Mesenchymal stem cell (in vitro differentiated cells and primary cell): ENCODE results near the gene BCO2.
A peak's percentile ranks its signal among the peaks of the same experiment; 100 is the strongest.

Experiments used
- DNase-seq: peaks from one replicate; pipeline ENCODE4 v3.0.0-alpha.2; 2013
- H2AFZ ChIP-seq: one replicate; pipeline ENCODE4 v1.6.1; 2013; ENCODE audit warnings: low read depth, mild to moderate bottlenecking, control low read depth, inconsistent platforms, low read length, moderate library complexity
- H2AK5ac ChIP-seq: 2 replicates; pipeline ENCODE4 v1.6.1; 2013; ENCODE audit warnings: low read length, moderate library complexity, mild to moderate bottlenecking, inconsistent platforms; ENCODE audit not compliant: severe bottlenecking
- H2BK120ac ChIP-seq: one replicate; pipeline ENCODE4 v1.6.1; 2013; ENCODE audit warnings: low read depth, mild to moderate bottlenecking, inconsistent platforms, low read length, moderate library complexity
- H2BK12ac ChIP-seq, 2 experiments: one replicate each; pipeline ENCODE4 v1.6.1; 2013; ENCODE audit warnings: inconsistent platforms in 2 of 2, low read length in 2 of 2, mild to moderate bottlenecking in 2 of 2, moderate library complexity in 2 of 2, control low read depth in 1 of 2
- H2BK15ac ChIP-seq: one replicate; pipeline ENCODE4 v1.6.1; 2013; ENCODE audit warnings: mild to moderate bottlenecking, low read depth, inconsistent platforms; ENCODE audit not compliant: poor library complexity, severe bottlenecking
- H2BK5ac ChIP-seq: 2 replicates; pipeline ENCODE4 v1.6.1; 2013; ENCODE audit warnings: low read depth, mild to moderate bottlenecking, low read length, control low read depth, inconsistent platforms; ENCODE audit not compliant: poor library complexity, severe bottlenecking
- H3K14ac ChIP-seq, 2 experiments: one replicate each; pipeline ENCODE4 v1.6.1; 2013; ENCODE audit warnings: inconsistent platforms in 2 of 2, low read length in 2 of 2, control low read depth in 1 of 2, mild to moderate bottlenecking in 1 of 2, moderate library complexity in 1 of 2
- H3K18ac ChIP-seq, 2 experiments: one replicate each; pipeline ENCODE4 v1.6.1; 2013; ENCODE audit warnings: inconsistent platforms in 2 of 2, low read length in 2 of 2, control low read depth in 1 of 2, low read depth in 1 of 2, mild to moderate bottlenecking in 1 of 2
- H3K23ac ChIP-seq, 2 experiments: one replicate each; pipeline ENCODE4 v1.6.1; 2013; ENCODE audit warnings: inconsistent platforms in 2 of 2, low read length in 2 of 2, mild to moderate bottlenecking in 2 of 2, moderate library complexity in 2 of 2, control low read depth in 1 of 2
- H3K27ac ChIP-seq: 2 replicates; pipeline ENCODE4 v1.5.1; 2013; ENCODE audit warnings: mild to moderate bottlenecking, moderate library complexity, low read length, control low read depth, inconsistent platforms; ENCODE audit not compliant: poor library complexity, severe bottlenecking
- H3K27me3 ChIP-seq, 2 experiments: 2 replicates each; pipeline versions ENCODE4 v1.6.1 to v1.7.0; 2013; ENCODE audit warnings: low read length in 2 of 2, mild to moderate bottlenecking in 2 of 2, moderate library complexity in 2 of 2, control low read depth in 1 of 2, inconsistent platforms in 1 of 2; ENCODE audit not compliant: control insufficient read depth in 1 of 2, insufficient read depth in 1 of 2
- H3K36me3 ChIP-seq, 2 experiments: 2 replicates each; pipeline versions ENCODE4 v1.6.1 to v1.7.0; 2013; ENCODE audit warnings: low read length in 2 of 2, control low read depth in 1 of 2, inconsistent platforms in 1 of 2, low read depth in 1 of 2, mild to moderate bottlenecking in 1 of 2; ENCODE audit not compliant: insufficient read depth in 2 of 2, control insufficient read depth in 1 of 2
- H3K4ac ChIP-seq, 2 experiments: one replicate each; pipeline ENCODE4 v1.6.1; 2013; ENCODE audit warnings: inconsistent platforms in 2 of 2, low read length in 2 of 2, mild to moderate bottlenecking in 2 of 2, moderate library complexity in 2 of 2, control low read depth in 1 of 2, low read depth in 1 of 2
- H3K4me1 ChIP-seq: 2 replicates; pipeline ENCODE4 v1.6.1; 2013; ENCODE audit warnings: low read depth, low read length, control low read depth; ENCODE audit not compliant: control insufficient read depth, insufficient read depth
- H3K4me2 ChIP-seq: 2 replicates; pipeline ENCODE4 v1.6.1; 2013; ENCODE audit warnings: low read length, mild to moderate bottlenecking, inconsistent platforms; ENCODE audit not compliant: poor library complexity, severe bottlenecking
- H3K4me3 ChIP-seq, 2 experiments: 2 replicates each; pipeline versions ENCODE4 v1.5.1 to v1.7.0; 2013; ENCODE audit warnings: low read length in 2 of 2, mild to moderate bottlenecking in 2 of 2, control low read depth in 1 of 2, low read depth in 1 of 2; ENCODE audit not compliant: insufficient read depth in 1 of 2
- H3K79me1 ChIP-seq: replicated peaks from 2 replicates; pipeline ENCODE4 v1.6.1; 2013; ENCODE audit warnings: mild to moderate bottlenecking, control low read depth, low read length, inconsistent platforms; ENCODE audit not compliant: poor library complexity, severe bottlenecking
- H3K9ac ChIP-seq: 2 replicates; pipeline ENCODE4 v1.7.0; 2013; ENCODE audit warnings: mild to moderate bottlenecking, low read length, moderate library complexity
- H3K9me3 ChIP-seq: 2 replicates; pipeline ENCODE4 v1.7.0; 2013; ENCODE audit warnings: mild to moderate bottlenecking, low read length; ENCODE audit not compliant: control insufficient read depth
- H4K8ac ChIP-seq: one replicate; pipeline ENCODE4 v1.6.1; 2013; ENCODE audit warnings: inconsistent platforms, mild to moderate bottlenecking, low read length, moderate library complexity
- H4K91ac ChIP-seq: one replicate; pipeline ENCODE4 v1.6.1; 2013; ENCODE audit warnings: mild to moderate bottlenecking, low read length, inconsistent platforms
- WGBS: methylation state at CpG from one replicate; pipeline ENCODE4 v1.1.7; 2013; ENCODE audit warnings: mixed read lengths; 5-methylcytosine and 5-hydroxymethylcytosine counted together

The BCO2 gene

GRCh38 chr11:112156153-112156955, 19.0 kb upstream of the BCO2 start:
- Histone ChIP-seq H3K79me1 (no peaks in the 10 kb centered on the region), H3K9me3 (no peaks in the 10 kb centered on the region), H2AK5ac (peak overlapping the region; percentile 47), H3K27me3 (no peaks in the 10 kb centered on the region), H2BK15ac (peak overlapping the region; percentile 73), H3K4ac (no peak overlapping the region), H3K27ac (peak overlapping the region; percentile 30), H3K18ac (peak overlapping the region in 1 of 2 experiments; percentile 28), H4K8ac (peak overlapping the region; percentile 35), H3K4me3 (no peak overlapping the region), H3K9ac (peak overlapping the region; percentile 29), H2BK120ac (no peak overlapping the region), H3K14ac (no peak overlapping the region), H3K36me3 (no peaks in the 10 kb centered on the region), H2BK5ac (no peak overlapping the region), H3K4me1 (peaks cover 9% of the 10 kb centered on the region), H2BK12ac (peak overlapping the region in 1 of 2 experiments; percentile 38), H4K91ac (no peak overlapping the region), H3K23ac (no peak overlapping the region), H2AFZ (no peak overlapping the region), H3K4me2 (no peak overlapping the region)
- no peak for DNase-seq
- WGBS: 90% methylated on average over 4 of the region's 5 CpGs

GRCh38 chr11:112156956-112157766, 18.2 kb upstream of the BCO2 start:
- no peak overlapping the region for H4K8ac ChIP-seq

DNA sequence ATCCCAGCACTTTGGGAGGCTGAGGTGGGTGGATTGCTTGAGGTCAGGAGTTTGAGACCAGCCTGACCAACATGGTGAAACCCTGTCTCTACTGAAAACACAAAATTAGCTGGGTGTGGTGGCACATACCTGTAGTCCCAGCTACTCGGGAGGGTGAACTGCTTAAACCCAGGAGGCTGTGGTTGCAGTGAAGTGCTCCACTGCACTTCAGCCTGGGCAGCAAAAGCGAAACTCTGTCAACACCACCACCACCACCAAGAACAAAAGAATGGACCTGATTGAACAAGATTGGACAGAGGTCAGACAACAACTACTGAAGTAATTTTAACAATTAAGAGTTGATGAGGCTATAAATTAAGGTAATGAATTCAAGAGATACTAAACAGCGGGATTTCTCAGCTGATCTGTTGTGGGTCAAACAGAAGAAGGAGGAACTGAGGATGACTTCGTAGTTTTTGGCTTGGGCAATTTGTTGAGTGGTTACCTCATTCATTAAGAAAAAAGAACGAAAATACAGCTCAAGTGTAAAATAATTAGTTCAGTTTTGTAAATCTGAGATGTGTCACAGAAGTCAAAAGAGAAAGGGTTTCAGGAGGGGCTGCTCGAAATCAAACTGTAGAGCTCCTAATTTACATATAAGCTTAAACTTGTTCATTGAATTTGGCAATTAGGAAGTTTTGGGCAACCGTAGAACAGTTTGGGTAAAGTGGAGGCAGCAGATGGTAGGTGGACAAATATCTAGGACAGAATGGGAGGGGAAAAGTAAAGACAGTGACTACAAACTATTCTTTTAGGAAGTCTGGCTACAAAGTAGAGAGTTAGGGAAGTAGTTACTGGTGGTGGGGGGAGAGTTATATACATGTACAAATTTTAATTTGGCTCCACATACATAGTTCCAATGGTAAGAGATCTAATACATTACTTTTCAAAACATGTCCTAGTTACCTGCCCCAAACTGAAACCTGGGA, 15.9 kb upstream of the BCO2 start:
- H2BK5ac ChIP-seq: peak overlapping the region; percentile 8
- H3K9ac ChIP-seq: no peak overlapping the region
- no peak overlapping the region for H2BK15ac ChIP-seq
- 93% methylated on average over 6 of the region's 7 CpGs for WGBS
- no peak overlapping the region for H3K4me3 ChIP-seq
- H2AFZ ChIP-seq: no peak overlapping the region
- no peaks in the 10 kb centered on the region for H3K27me3 ChIP-seq
- H3K27ac ChIP-seq: no peak overlapping the region
- H3K9me3 ChIP-seq: no peaks in the 10 kb centered on the region
- H3K4me1 ChIP-seq: peaks cover 11% of the 10 kb centered on the region
- H3K18ac ChIP-seq: peak overlapping the region; percentile 33 to 73
- H3K79me1 ChIP-seq: no peaks in the 10 kb centered on the region
- peak overlapping the region; percentile 39 to 71 for H2BK12ac ChIP-seq
- no peak overlapping the region for H3K14ac ChIP-seq
- DNase-seq: no peak
- no peak overlapping the region for H2BK120ac ChIP-seq
- no peaks in the 10 kb centered on the region for H3K36me3 ChIP-seq
- H3K4me2 ChIP-seq: no peak overlapping the region
- no peak overlapping the region for H3K23ac ChIP-seq
- H4K91ac ChIP-seq: no peak overlapping the region
- H2AK5ac ChIP-seq: peak overlapping the region; percentile 89
- H3K4ac ChIP-seq: no peak overlapping the region
- H4K8ac ChIP-seq: no peak overlapping the region

More at GRCh38 chr11:112156956-112157766, 18.2 kb upstream of the BCO2 start:
- Histone ChIP-seq H3K9ac (peak overlapping the region; percentile 39), H2BK15ac (no peak overlapping the region), H2AK5ac (peak overlapping the region; percentile 89), H3K4me3 (no peak overlapping the region), H3K23ac (no peak overlapping the region), H3K36me3 (no peaks in the 10 kb centered on the region), H3K27me3 (no peaks in the 10 kb centered on the region), H2BK5ac (no peak overlapping the region), H4K91ac (no peak overlapping the region), H2BK12ac (peak overlapping the region in 1 of 2 experiments; percentile 77), H3K4me1 (peaks cover 9% of the 10 kb centered on the region), H3K79me1 (no peaks in the 10 kb centered on the region), H3K14ac (no peak overlapping the region), H3K18ac (no peak overlapping the region), H3K9me3 (no peaks in the 10 kb centered on the region), H2AFZ (no peak overlapping the region), H3K4me2 (no peak overlapping the region), H3K4ac (no peak overlapping the region), H3K27ac (peak overlapping the region; percentile 94), H2BK120ac (no peak overlapping the region)
- 31% methylated on average over 2 of the region's 4 CpGs for WGBS
- DNase-seq: peak; percentile 99
